Parietal lobe (tissue), 1 donor: ENCODE data around the gene CFAP221. TPM values are rescaled to one million over a fixed set of nuclear protein-coding genes. Genes with fewer than 3 reads are reported as not detected.

Experiments used
- total RNA-seq: library from RNA; depleted of rRNA; stranded (reverse); fragments of >200 nt; gene quantifications from one replicate; pipeline ENCODE4 v1.2.3, GENCODE V29; 2014

The CFAP221 gene
- 11.3 TPM for total RNA-seq

DNA sequence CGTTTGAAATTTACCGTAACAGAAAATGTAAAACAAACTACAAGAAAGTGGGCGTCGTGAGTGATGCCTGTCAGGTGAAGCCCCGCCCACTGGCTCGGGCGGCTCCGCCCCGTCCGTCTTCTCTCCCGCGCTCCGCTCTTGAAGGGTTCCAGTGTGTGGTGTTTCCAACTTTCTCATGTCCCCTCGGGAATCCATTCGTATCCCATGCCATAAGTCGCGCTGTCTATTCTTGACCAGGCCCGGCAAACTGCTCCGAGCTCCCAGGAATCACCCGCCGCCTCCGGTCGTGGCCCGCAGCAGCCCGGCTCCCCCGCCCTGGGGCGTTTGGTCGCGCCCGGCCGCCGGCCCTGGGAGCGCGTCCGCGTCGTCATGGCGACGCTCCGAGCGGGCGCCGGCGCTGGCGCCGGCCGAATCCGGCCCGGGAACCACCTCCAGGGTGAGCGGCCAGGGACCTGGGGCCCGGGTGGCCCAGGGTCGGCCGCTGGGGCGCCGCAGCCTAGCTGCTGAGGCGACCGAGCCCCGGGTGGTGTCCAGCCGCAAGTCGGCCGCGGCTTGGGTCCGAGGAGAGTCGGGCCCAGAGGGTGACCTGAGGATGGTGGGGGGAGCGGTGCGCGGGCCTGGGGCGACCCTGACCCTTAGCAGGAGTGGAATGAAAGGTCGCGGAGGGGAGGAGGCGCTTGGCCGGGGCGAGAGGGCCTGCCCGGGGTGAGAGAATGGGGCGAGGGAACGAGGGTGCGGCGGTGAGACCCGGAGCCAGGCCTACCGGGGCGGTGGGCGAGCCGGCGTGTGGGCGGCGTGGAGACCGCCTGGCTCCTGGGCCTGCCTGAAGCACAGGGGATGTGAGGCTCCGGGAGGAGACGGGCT lies at the start of gene CFAP221:
Gene CFAP221 (plus strand): TSS at position 375 of the 864 bp plus-strand sequence. CDS start 1,683 bp downstream, outside the sequence.

DNA sequence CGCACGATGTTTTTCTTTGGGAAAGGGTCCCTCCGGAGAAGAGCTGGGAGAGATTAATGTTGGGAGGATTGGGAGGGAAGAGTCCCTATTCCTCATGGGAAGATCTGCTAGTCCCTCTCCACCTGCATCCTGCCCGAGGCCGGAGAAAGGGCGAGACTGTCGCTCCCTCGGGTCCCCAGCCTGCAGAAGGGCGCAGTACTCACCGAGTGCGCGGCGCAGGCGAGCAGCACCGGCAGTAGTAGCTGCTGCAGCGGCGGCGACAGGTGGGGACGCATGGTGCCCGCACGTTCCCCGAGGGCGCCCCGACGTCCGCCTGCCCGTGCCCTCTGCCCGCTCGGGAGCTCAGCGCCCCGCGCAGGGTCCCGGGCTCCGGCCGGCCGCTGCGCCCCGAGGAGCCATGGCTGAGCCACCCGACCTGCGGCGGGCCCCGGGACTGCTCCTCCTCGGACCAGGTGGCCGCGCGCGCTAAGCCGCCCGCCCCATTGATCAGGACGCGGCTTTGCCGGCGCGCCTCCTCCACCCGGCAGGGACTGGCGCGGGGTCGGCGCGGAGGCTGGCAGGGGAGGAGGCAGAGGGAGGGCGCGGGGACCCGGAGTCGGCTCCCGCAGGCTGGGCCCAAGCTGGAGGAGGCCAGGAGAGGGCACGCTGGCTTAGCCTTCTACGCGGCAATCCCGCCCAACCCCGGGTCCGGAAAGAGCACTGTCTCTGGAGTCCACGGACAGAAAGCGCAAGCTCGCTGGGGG lies 20.1 kb upstream of the CFAP221 start, which contains the start of gene SCTR:
Gene SCTR (minus strand): TSS at position 532 of the 743 bp plus-strand sequence. CDS start 257 bp downstream, at position 275.

Other genes starting within 250 kb of the CFAP221 start
- 8.8 TPM for gene C2orf76, start 177.6 kb upstream of the CFAP221 start, total RNA-seq
- 41.6 TPM for gene DBI, start 177.5 kb upstream of the CFAP221 start, total RNA-seq
- gene TMEM37, start 112.6 kb upstream of the CFAP221 start, total RNA-seq: not detected
- not detected for gene SCTR, start 20.0 kb upstream of the CFAP221 start, total RNA-seq
- gene TMEM177, start 134.8 kb downstream of the CFAP221 start, total RNA-seq: 15.7 TPM
- gene PTPN4, start 215.5 kb downstream of the CFAP221 start, total RNA-seq: 181 TPM